Measurements from ENCODE around the gene NLRP1. TPM values are rescaled to one million over a fixed set of nuclear protein-coding genes. Genes with fewer than 3 reads are reported as not detected.
A peak's percentile ranks its signal among the peaks of the same experiment; 100 is the strongest.

Gene NLRP1
- total RNA-seq, 1 donor from 2014 or later, result 7.8 TPM

DNA sequence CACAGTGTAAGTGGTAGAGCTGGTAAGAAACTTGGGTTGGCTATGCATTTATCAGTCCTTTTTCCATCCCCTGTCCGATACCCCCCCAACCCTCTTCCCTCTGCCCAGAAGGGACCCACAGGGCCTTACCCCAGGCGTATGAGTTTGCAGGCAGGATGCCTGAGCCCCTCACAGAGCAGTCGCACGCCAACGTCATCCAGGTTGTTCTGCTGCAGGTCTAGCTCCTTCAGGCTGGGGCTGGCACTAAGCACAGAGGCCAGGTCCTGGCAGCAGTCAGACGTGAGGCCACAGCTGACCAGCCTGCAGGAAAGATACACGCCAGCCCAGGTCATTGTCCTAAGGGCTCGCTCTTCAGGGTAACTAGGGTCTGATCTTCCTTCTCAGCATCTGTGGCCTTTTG lies 45.0 kb downstream of the NLRP1 start:
- no peak overlapping the region for H3K27ac Mint-ChIP-seq (ENCODE audit: unreplicated experiment)
- peaks cover 17% of the 10 kb centered on the region for H3K27me3 Mint-ChIP-seq (ENCODE audit: unreplicated experiment)
- H3K36me3 Mint-ChIP-seq (ENCODE audit: low read depth, unreplicated experiment), result peaks cover 5% of the 10 kb centered on the region
- no peak overlapping the region for H3K4me3 Mint-ChIP-seq (ENCODE audit: unreplicated experiment)
- no peaks in the 10 kb centered on the region for H3K4me1 Mint-ChIP-seq (ENCODE audit: unreplicated experiment)
- DNase-seq (ENCODE audit: low spot score), result no peak
- TF ChIP-seq, protein P1, sequence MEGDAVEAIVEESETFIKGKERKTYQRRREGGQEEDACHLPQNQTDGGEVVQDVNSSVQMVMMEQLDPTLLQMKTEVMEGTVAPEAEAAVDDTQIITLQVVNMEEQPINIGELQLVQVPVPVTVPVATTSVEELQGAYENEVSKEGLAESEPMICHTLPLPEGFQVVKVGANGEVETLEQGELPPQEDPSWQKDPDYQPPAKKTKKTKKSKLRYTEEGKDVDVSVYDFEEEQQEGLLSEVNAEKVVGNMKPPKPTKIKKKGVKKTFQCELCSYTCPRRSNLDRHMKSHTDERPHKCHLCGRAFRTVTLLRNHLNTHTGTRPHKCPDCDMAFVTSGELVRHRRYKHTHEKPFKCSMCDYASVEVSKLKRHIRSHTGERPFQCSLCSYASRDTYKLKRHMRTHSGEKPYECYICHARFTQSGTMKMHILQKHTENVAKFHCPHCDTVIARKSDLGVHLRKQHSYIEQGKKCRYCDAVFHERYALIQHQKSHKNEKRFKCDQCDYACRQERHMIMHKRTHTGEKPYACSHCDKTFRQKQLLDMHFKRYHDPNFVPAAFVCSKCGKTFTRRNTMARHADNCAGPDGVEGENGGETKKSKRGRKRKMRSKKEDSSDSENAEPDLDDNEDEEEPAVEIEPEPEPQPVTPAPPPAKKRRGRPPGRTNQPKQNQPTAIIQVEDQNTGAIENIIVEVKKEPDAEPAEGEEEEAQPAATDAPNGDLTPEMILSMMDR (IDR thresholded peaks at IDR 0.05; ENCODE audit: unreplicated experiment), result no peak
- no peaks in the 10 kb centered on the region for H3K9me3 Mint-ChIP-seq (ENCODE audit: unreplicated experiment)

DNA sequence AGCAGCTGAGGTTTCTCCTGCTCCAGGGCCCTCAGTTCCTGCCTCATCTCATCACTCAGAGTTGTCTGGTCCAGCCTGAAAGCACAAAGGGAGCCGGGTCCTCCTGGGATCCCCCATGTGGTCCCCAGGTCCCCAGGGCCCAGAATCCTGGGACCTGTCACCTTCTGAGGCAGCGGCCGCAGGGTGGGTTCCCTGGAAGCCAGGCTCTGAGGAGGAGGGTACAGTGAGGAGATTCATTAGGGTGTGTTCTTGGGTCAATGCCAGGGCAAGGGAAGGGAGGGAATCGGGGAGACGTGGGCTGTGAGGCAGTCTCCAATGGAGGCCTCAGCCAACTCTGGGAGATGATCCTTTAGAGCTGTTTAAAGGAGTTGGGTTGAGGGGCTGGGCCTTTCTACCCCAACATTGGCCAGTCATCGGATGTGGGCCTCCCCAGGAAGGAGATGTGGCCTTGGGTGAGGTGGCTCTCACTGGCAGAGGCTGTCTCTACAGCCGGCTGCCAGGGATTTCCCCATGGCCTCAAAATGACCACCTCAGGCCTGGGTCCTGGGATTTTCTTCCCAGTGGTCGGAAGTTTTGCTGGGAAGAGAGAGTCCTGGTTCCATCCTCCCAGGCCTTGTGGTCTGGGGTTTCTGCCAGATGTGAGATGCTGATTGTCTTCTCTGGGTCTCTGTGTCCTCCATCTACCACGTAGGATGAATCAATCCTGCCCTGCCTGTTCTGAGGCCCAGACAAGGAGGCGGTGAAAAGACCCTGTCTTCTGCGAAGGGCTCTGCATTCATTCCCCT lies 47.3 kb downstream of the NLRP1 start:
- Mint-ChIP-seq H3K9me3 (ENCODE audit: unreplicated experiment) (no peaks in the 10 kb centered on the region), H3K27me3 (ENCODE audit: unreplicated experiment) (peaks cover 11% of the 10 kb centered on the region), H3K36me3 (ENCODE audit: low read depth, unreplicated experiment) (peaks cover under 1% of the 10 kb centered on the region), H3K27ac (ENCODE audit: unreplicated experiment) (no peak overlapping the region), H3K4me1 (ENCODE audit: unreplicated experiment) (no peaks in the 10 kb centered on the region), H3K4me3 (ENCODE audit: unreplicated experiment) (peak overlapping the region; percentile 51)
- DNase-seq (ENCODE audit: low spot score), result no peak
- TF ChIP-seq, protein P1 (IDR thresholded peaks at IDR 0.05; ENCODE audit: unreplicated experiment), result no peak

DNA sequence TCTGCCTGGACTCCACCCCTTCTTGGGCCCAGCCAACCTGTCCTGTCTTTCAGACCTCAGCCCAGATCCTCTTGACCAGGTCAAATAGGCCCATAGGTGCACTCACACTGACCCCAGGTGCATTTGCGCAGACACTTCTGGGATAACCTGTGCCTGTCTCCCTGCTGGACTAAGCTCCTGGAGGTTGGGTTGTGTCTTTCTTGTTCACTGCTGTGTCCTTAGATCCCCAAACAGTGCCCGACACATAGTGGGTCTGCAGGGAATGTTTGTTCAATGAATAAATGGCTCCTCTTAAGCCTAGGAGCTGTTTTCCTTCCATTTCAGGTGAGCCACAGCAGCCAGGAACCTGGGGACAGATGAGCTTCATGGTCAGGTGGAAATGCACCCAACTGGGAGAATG lies 48.9 kb downstream of the NLRP1 start:
- H3K36me3 Mint-ChIP-seq (ENCODE audit: low read depth, unreplicated experiment), result no peaks in the 10 kb centered on the region
- H3K9me3 Mint-ChIP-seq (ENCODE audit: unreplicated experiment), result no peaks in the 10 kb centered on the region
- no peak overlapping the region for H3K4me3 Mint-ChIP-seq (ENCODE audit: unreplicated experiment)
- no peak overlapping the region for H3K27ac Mint-ChIP-seq (ENCODE audit: unreplicated experiment)
- no peak for DNase-seq (ENCODE audit: low spot score)
- H3K4me1 Mint-ChIP-seq (ENCODE audit: unreplicated experiment), result no peaks in the 10 kb centered on the region
- TF ChIP-seq, protein P1 (IDR thresholded peaks at IDR 0.05; ENCODE audit: unreplicated experiment), result no peak
- H3K27me3 Mint-ChIP-seq (ENCODE audit: unreplicated experiment), result peaks cover 6% of the 10 kb centered on the region

DNA sequence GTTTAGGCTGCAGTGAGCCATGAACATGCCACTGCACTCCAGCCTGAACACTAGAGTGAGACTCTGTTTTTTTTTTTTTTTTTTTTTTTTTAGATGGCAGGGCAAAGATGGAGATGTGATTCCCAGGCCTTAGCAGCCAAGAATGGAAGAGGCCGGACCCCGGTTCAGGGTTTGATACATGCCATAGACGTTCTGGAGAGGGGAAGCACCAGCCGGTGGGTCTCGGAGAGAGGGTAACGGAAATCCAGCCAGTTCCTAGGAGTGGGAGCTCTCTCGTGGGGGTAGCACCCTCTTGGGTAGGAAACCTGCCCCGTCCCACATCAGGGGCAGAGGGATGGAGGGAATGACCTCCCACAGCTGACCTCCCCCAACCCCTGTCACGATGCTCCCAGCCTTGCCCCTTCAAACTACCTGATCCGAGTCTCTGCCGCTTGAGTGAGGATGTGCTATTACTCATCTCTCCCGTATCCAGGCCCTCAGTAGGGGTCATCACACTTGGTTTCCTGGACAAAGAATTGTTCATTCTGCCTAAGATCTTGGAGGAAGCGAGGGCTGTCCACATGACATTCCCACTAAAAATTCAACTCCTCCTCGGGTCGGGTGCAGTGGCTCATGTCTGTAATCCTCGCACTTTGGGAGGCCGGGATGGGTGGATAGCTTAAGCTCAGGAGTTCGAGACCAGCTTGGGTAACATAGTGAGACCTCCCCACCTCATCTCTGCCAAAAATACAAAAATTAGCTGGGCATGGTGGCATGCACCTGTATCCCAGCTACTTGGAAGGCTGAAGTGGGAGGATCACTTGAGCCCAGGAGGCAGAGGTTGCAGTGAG lies 50.6 kb downstream of the NLRP1 start:
- H3K27me3 Mint-ChIP-seq (ENCODE audit: unreplicated experiment), result peaks cover 5% of the 10 kb centered on the region
- TF ChIP-seq, protein P1 (IDR thresholded peaks at IDR 0.05; ENCODE audit: unreplicated experiment), result no peak
- H3K9me3 Mint-ChIP-seq (ENCODE audit: unreplicated experiment), result no peaks in the 10 kb centered on the region
- no peak for DNase-seq (ENCODE audit: low spot score)
- no peak overlapping the region for H3K4me3 Mint-ChIP-seq (ENCODE audit: unreplicated experiment)
- no peaks in the 10 kb centered on the region for H3K4me1 Mint-ChIP-seq (ENCODE audit: unreplicated experiment)
- H3K36me3 Mint-ChIP-seq (ENCODE audit: low read depth, unreplicated experiment), result no peaks in the 10 kb centered on the region
- peak overlapping the region; percentile 50 for H3K27ac Mint-ChIP-seq (ENCODE audit: unreplicated experiment)

DNA sequence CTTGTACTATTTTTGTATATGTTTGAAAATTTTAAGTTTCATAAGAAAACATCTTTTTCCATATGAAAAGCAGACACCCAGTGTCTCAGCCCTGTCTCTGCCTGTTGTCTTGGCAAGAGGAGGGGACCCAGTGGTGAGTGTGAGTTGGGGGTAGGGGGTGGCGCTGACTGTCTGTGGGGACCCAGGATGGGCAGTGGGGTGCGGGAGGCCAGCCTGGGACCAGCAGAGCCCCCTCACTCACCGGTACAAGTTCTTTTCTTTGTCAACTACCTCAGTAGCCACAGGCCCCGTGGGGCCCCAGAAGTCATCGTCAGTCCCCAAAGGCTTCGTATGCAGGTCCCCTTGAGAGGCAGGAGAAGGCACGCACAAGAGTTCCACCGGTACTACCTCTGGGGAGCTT lies 51.7 kb downstream of the NLRP1 start:
- Mint-ChIP-seq H3K4me3 (ENCODE audit: unreplicated experiment) (no peak overlapping the region), H3K36me3 (ENCODE audit: low read depth, unreplicated experiment) (no peaks in the 10 kb centered on the region), H3K9me3 (ENCODE audit: unreplicated experiment) (no peaks in the 10 kb centered on the region), H3K4me1 (ENCODE audit: unreplicated experiment) (no peaks in the 10 kb centered on the region), H3K27me3 (ENCODE audit: unreplicated experiment) (peaks cover 5% of the 10 kb centered on the region), H3K27ac (ENCODE audit: unreplicated experiment) (no peak overlapping the region)
- DNase-seq (ENCODE audit: low spot score), result no peak
- TF ChIP-seq, protein P1 (IDR thresholded peaks at IDR 0.05; ENCODE audit: unreplicated experiment), result no peak

Measured in endothelial cell (in vitro differentiated cells).